ENCODE measurements around the gene PRMT9.

The PRMT9 gene

GRCh38 chr4:147617841-147618691 lies 65.9 kb downstream of the PRMT9 start:
- peak; percentile 15 for DNase-seq

GRCh38 chr4:147617173-147617840 lies 66.7 kb downstream of the PRMT9 start, which contains the start of gene TMEM184C:
Gene TMEM184C, plus strand, starts transcription at chr4:147617397. Its CDS starts 560 bp downstream, at chr4:147617957.
- DNase-seq = peak; percentile 95

- no peak for DNase-seq
Observed at GRCh38 chr4:147616849-147617172, 67.2 kb downstream of the PRMT9 start.

- DNase-seq = no peak
Observed at GRCh38 chr4:147610686-147611085, 73.3 kb downstream of the PRMT9 start.

- no peak for DNase-seq
Observed at GRCh38 chr4:147607471-147607870, 76.5 kb downstream of the PRMT9 start.

- DNase-seq = peak; percentile 0
Observed at GRCh38 chr4:147605499-147605898, 78.5 kb downstream of the PRMT9 start.

- DNase-seq = peak; percentile 3
Observed at GRCh38 chr4:147599769-147600168, 84.2 kb downstream of the PRMT9 start.

GRCh38 chr4:147599206-147599605 lies 84.8 kb downstream of the PRMT9 start:
- DNase-seq = no peak

- no peak for DNase-seq
Observed at GRCh38 chr4:147597561-147597960, 86.4 kb downstream of the PRMT9 start.

- peak; percentile 25 for DNase-seq
Observed at GRCh38 chr4:147596981-147597380, 87.0 kb downstream of the PRMT9 start.

GRCh38 chr4:147596377-147596776 lies 87.6 kb downstream of the PRMT9 start:
- peak; percentile 9 for DNase-seq

GRCh38 chr4:147594578-147594977 lies 89.4 kb downstream of the PRMT9 start:
- no peak for DNase-seq

GRCh38 chr4:147594107-147594506 lies 89.9 kb downstream of the PRMT9 start:
- peak; percentile 4 for DNase-seq

GRCh38 chr4:147591106-147591505 lies 92.9 kb downstream of the PRMT9 start:
- DNase-seq = no peak

- peak; percentile 43 for DNase-seq
Observed at GRCh38 chr4:147590249-147590920, 93.6 kb downstream of the PRMT9 start.

GRCh38 chr4:147589586-147589985 lies 94.4 kb downstream of the PRMT9 start:
- no peak for DNase-seq
